Fibroblast of lung (primary cell): Measurements from ENCODE around the gene PPARG.

Source experiments
- EZH2 ChIP-seq: IDR thresholded peaks from 2 replicates; pipeline ENCODE4 v1.5.1; 2012; ENCODE audit warnings: low read length, control low read depth, mild to moderate bottlenecking; ENCODE audit errors: missing control alignments
- TF ChIP-seq, protein P1 (sequence below), 2 donors: IDR thresholded peaks in 1 of 2; conservative IDR thresholded peaks in 1 of 2; 1 replicate in 1 of 2; 2 replicates in 1 of 2; pipeline ENCODE4 v1.5.1; 2011 to 2012; ENCODE audit warnings: low read length in 2 of 2, control low read depth in 1 of 2, inconsistent platforms in 1 of 2, low read depth in 1 of 2, mild to moderate bottlenecking in 1 of 2

GRCh38 chr3:12452361-12453330 is 163.8 kb downstream of the PPARG start:
- TF ChIP-seq EZH2: no peak
- TF ChIP-seq, protein P1, sequence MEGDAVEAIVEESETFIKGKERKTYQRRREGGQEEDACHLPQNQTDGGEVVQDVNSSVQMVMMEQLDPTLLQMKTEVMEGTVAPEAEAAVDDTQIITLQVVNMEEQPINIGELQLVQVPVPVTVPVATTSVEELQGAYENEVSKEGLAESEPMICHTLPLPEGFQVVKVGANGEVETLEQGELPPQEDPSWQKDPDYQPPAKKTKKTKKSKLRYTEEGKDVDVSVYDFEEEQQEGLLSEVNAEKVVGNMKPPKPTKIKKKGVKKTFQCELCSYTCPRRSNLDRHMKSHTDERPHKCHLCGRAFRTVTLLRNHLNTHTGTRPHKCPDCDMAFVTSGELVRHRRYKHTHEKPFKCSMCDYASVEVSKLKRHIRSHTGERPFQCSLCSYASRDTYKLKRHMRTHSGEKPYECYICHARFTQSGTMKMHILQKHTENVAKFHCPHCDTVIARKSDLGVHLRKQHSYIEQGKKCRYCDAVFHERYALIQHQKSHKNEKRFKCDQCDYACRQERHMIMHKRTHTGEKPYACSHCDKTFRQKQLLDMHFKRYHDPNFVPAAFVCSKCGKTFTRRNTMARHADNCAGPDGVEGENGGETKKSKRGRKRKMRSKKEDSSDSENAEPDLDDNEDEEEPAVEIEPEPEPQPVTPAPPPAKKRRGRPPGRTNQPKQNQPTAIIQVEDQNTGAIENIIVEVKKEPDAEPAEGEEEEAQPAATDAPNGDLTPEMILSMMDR (conservative IDR thresholded peaks at IDR 0.05 in 1 of 2, IDR thresholded peaks at IDR 0.05 in 1 of 2; ENCODE audit: low read depth in 1 of 2, low read length in 2 of 2): no peak
